Activated CD8-positive, alpha-beta memory T cell treated with anti-CD3 and anti-CD28 coated beads, Interleukin-2, amount 50 U/mL, for 1 hour (primary cell): ENCODE data around the gene CD48.

ENCODE experiments used
- DNase-seq: peaks from one replicate; pipeline ENCODE4 v3.0.0-alpha.2; 2020; ENCODE audit errors: extremely low read depth

The CD48 gene

DNA sequence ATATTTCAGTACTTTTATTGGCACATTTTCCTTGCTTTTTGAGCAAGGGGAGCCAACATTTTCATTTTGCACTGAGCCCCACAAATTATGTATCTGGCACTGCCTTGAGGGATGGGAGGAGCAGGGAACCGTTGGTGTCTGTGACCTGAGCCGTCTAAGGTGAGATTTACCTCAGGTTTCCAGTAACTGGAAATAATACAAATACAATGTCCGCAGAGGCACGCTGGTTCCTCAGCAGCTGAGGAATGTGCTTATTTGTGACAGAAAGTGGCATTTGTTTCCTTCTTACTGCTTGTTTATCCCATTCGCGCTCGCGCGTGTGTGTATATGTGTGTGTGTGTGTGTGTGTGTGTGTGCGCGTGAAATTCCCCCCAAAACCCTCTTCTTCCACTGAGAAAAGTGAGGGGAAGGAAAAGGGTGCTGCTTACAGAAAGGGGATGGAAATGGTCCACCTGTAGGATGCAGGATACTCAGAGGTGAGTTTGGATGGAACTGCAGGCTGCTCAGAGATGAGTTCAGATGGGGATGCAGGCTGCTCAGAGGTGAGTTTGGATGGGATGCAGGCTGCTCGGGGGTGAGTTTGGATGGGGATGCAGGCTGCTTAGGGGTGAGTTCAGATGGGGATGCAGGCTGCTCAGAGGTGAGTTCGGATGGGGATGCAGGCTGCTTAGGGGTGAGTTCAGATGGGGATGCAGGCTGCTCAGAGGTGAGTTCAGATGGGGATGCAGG lies 34.6 kb downstream of the CD48 start:
- no peak for DNase-seq

GRCh38 chr1:160675641-160676410 lies 35.8 kb downstream of the CD48 start:
- peak; percentile 51 for DNase-seq

DNA sequence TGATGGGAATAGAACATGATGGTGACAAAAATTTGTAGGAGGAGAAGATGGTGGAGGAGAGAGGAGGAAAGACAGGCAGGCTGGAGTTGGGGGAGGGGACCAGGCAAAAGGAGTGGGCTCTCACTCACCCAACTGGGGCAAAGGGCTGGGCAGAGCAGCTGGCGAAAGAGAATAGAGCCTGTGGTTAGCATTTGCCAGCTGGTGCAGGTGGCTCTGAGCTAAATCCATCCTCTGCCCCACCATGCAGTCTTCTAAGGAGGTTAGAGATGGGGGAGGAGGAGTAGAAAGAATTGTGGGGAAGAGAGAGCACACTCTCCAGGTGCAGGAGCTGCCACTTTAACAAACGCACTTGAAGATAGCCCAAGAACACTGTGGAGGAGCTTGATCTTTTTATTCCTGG lies 37.2 kb downstream of the CD48 start:
- no peak for DNase-seq

GRCh38 chr1:160672789-160673695 lies 38.6 kb downstream of the CD48 start:
- DNase-seq, result no peak

DNA sequence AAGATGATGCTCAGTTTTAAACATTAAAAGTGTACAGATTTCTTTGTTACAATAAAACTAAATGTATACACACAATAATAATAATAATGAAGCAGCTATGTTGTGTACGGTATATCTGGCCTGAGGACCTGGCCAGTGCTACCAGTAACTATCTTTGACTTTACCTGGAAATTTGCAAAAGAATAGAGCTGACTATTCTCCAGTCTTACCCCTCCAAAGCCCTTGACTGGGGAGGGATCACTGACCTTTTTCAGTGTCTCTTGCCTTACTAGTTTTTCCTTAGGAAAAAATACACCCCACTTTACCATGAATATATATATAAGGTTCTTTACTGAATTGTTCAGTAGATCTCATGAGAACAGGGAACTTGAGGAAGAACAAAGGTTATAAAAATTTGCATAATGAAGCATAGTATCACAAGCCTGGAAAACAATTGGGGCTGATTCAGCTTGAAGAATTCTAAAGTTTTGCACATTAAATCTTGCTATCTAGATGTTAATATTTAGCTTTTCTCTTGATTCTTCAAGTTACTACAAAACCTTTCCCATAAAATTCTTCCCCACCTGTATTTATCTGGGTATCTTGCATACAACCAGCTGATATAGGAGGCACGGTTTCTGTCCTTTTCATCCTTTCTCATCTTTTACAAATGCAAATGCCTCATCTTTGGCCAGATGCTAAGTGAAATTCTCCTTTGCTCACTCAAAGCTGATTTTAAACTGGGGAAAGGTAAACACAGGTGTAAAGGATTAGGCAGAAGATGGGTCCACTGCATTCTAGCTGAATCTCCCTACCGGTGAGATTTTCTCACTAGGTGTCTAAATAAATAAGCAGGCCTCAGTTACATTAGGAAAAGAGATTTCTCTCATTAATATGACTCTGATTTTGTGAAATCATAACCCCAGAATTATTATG lies 39.8 kb downstream of the CD48 start:
- DNase-seq, result no peak

DNA sequence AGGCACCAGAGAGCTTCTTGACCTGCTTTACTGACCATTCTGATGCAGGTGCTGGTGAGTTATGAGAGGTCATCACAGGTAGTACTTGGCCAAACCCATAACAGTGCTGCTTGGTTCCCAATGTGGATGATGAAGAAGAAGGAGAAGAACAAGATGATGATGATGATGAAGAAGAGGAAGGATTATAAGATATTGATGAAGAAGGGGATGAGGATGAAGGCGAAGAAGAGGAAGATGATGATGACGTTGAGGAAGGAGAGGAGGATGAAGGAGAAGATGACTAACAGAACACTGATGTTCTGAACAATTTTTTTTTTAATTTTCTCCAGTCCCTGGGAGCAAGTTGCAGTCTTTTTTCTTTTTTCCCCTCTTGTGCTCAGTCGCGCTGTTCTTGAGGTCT lies 40.9 kb downstream of the CD48 start:
- no peak for DNase-seq

DNA sequence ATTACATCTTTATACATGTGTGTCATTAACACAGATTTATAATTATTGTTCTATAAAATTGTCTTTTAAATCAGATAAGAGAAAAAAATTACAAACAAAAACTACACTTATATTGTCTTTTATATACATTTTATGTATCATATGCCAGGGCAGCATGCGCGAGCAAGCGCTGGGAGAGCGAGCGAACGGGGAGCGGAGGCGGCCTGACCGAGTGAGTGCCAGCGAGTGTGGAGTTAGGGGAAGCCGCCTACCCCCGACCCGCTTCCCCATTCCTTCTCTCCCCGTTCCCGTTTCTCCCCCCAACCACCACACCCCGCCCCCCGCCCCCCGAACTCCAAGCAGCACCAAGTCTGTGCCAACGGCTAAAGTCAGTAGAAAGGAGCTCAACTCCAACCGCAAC lies 41.8 kb downstream of the CD48 start:
- DNase-seq, result no peak

- no peak for DNase-seq
Observed at GRCh38 chr1:160669276-160669675, 42.3 kb downstream of the CD48 start.

- DNase-seq, result no peak
Observed at GRCh38 chr1:160667896-160668295, 43.7 kb downstream of the CD48 start.

DNA sequence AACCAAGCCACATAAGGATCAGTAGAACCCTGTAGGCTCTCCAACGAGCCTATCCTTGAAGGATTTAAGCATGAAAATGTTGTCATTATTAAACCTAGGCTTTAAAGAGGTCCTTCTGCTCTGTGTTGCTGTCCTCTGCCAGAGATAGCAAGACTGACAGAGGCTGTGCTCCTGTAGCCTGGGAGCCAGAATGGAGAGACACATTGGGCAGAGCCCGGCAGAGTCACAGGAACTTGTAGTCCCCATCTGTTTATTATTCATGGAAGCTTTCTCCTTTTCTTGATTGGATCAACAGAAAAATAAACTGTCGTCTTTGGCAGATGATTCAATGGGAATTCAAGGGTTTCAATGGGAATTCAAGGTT lies 45.6 kb downstream of the CD48 start:
- DNase-seq, result no peak

GRCh38 chr1:160665330-160666078 lies 46.1 kb downstream of the CD48 start:
- DNase-seq, result no peak

DNA sequence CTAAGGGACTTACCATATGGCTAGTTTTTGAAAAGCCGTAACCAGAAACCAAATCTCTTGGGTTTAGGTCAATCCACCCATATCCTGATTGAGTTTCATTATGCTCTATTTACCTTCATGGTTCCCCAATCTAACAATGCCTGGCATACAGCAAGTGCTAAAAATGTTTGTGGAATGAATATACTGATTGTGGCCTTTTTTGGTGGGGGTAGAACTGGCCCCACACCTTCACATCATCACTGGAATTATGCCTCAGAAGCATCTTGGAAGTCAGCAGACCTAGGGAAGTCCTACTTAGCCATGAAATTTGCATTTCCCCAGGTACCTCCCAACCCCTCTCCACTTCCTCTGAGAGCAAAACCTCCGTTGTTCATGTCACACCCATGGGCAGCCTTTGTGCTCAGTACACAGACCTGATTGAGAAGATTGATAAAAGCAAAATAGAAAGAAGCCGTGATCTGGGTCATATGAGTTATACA lies 47.0 kb downstream of the CD48 start:
- DNase-seq, result no peak

GRCh38 chr1:160662910-160663309 lies 48.7 kb downstream of the CD48 start:
- DNase-seq, result no peak

GRCh38 chr1:160659566-160659965 lies 52.1 kb downstream of the CD48 start:
- DNase-seq, result no peak

GRCh38 chr1:160658814-160659193 lies 52.8 kb downstream of the CD48 start:
- DNase-seq, result no peak

DNA sequence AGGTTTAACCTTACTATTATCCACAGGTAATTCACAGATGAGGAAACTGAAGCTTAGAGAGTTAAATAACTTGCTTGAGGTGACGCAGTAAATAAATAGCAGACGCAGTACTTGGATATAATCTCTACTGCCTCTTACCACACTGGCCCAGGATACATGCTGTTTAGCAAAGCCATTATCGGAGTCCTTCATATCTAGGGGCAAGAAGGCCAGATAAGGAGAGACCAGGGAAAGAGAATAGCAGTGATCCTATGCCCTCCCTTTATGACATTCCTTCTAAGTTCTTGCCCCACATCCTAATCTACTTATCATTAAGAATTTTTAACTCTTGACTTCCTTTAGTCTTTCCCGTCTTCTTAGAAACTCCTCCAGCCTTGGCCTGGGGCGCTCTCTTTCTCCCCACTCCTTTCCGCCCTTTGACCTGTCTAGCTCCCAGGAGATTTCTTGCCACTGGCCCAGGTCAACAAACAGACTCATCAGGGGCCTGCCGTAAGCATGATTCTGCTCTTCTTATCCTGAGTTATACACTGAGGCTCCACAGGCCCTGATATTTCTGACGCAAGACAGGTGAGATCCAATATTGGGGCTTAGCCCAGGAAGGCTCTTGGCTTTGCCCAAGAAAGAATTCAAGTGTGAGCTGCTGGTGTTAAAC lies 53.3 kb downstream of the CD48 start:
- no peak for DNase-seq

DNA sequence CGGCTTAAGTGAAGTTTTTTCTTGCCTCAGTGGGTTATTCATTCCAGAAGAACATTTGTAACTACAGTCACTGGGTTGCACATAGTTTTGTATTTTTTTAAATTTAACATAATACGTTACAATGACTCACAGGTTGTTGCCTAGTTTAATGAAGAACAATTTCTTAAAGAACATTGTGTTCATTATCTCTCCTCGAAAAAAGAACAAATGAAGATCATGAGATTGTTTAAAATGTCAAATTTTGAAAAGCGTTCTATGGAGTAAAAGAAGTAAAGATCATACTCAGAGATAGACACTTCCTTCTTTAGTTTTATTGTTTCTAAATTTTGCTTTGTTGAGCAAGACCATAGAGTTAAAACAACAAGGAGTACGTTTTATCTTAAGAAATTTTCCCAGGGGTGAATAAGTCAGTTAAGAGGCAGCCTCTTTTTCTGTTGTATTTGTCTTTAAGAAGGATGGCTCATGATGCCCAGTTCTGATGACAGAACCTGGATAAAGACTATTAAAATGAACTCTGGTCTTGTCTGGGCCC lies 54.3 kb downstream of the CD48 start:
- DNase-seq, result no peak

DNA sequence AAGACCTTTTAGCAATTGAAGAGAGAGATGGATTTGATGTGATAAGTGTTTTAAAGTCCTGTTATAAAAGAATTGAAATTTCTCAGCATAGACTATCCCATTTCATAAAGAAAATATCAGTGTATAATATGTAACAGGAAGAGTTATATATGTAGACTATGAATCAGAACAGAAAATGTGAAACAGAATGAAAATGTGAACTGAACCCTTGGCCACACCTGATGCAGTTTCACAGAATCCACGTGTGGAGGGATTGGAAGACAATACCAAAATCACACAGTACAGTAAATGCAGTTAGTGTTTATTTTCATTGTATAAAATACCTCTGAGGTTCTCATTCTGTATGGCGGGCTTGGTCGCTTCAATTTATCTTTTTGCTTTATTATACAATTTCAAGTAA lies 54.9 kb downstream of the CD48 start:
- no peak for DNase-seq

GRCh38 chr1:160653620-160654016 lies 58.0 kb downstream of the CD48 start:
- DNase-seq, result no peak
